ACC112 (cell line): ENCODE measurements around the gene PA2G4.
"Not testable (repeated sequence)": the region's sequence is repeated elsewhere in the genome, so short reads cannot be mapped to it uniquely, and the experiment has no call there.

Experiments
- H2AFZ ChIP-seq: fragments of 200-600 bp; sonication (generic); one replicate; pipeline ENCODE4 v1.6.0; 2017; ENCODE audit warnings: antibody characterized with exemption, low read length; ENCODE audit not compliant: unreplicated experiment
- H3K27ac ChIP-seq: fragments of 200-600 bp; sonication (generic); 2 replicates; pipeline ENCODE4 v1.5.1; 2014; ENCODE audit warnings: low read depth, mild to moderate bottlenecking, antibody characterized with exemption, low read length, moderate library complexity
- H3K27me3 ChIP-seq: fragments of 200-600 bp; sonication (generic); 2 replicates; pipeline ENCODE4 v1.6.1; 2014; ENCODE audit warnings: mild to moderate bottlenecking, antibody characterized with exemption, low read length, moderate library complexity, mixed read lengths; ENCODE audit not compliant: insufficient read depth
- H3K36me3 ChIP-seq: fragments of 200-600 bp; sonication (generic); 2 replicates; pipeline ENCODE4 v1.6.1; 2016; ENCODE audit warnings: mild to moderate bottlenecking, antibody characterized with exemption, low read length, moderate library complexity, mixed read lengths; ENCODE audit not compliant: insufficient read depth
- H3K4me1 ChIP-seq: fragments of 200-600 bp; sonication (generic); one replicate; pipeline ENCODE4 v1.6.1; 2016; ENCODE audit warnings: low read length, mixed read lengths; ENCODE audit not compliant: insufficient read depth, unreplicated experiment, control insufficient read depth
- H3K4me3 ChIP-seq: fragments of 200-600 bp; sonication (generic); 2 replicates; pipeline ENCODE4 v1.5.1; 2014; ENCODE audit warnings: mild to moderate bottlenecking, low read depth, low read length
- H3K79me2 ChIP-seq: fragments of 200-600 bp; sonication (generic); one replicate; pipeline ENCODE4 v1.6.0; 2016; ENCODE audit warnings: low read length; ENCODE audit not compliant: control insufficient read depth, unreplicated experiment, insufficient read depth

Gene PA2G4

DNA sequence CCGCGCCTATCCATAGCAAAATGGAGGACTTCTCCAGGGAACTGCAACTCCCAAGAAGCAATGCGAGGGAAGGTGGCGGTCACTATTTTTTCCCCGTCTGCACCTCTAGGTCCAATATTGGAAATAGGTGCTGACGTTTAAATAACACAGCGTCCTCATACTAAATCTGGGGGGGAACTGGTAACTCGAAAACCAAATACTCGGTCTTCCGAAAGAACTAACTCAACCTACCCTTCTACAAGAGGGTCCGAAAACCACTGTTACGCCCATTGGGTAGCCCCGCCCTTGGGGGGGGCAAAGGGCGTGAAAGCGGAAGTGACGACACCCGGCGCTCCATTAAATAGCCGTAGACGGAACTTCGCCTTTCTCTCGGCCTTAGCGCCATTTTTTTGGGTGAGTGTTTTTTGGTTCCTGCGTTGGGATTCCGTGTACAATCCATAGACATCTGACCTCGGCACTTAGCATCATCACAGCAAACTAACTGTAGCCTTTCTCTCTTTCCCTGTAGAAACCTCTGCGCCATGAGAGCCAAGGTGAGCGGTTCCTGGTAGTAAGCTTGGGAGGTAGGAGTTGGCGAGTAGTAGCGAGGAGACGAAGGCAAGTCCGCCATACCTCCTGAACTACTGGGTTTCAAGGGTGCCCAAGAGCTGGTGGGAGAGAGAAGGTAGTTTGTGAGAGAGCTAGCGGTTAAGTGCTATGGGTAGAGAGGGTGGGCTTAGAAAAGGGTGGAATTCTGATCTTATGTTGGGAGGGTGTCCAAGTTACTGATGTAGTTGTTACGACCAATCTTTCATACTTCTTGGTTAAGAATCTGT lies 12.1 kb downstream of the PA2G4 start, which contains the start of gene RPL41:
Gene RPL41 (plus strand): TSS at position 367 of the 815 bp plus-strand sequence.
- peaks cover 14% of the 10 kb centered on the region for H3K79me2 ChIP-seq
- peak within 1 kb of the TSS; percentile 94 for H3K27ac ChIP-seq
- peak within 1 kb of the TSS; percentile 97 for H2AFZ ChIP-seq
- peaks cover 15% of the 10 kb centered on the region for H3K36me3 ChIP-seq
- no peaks in the 10 kb centered on the region for H3K27me3 ChIP-seq
- H3K4me1 ChIP-seq = peaks cover 21% of the 10 kb centered on the region
- H3K4me3 ChIP-seq = peak within 1 kb of the TSS; percentile 93

DNA sequence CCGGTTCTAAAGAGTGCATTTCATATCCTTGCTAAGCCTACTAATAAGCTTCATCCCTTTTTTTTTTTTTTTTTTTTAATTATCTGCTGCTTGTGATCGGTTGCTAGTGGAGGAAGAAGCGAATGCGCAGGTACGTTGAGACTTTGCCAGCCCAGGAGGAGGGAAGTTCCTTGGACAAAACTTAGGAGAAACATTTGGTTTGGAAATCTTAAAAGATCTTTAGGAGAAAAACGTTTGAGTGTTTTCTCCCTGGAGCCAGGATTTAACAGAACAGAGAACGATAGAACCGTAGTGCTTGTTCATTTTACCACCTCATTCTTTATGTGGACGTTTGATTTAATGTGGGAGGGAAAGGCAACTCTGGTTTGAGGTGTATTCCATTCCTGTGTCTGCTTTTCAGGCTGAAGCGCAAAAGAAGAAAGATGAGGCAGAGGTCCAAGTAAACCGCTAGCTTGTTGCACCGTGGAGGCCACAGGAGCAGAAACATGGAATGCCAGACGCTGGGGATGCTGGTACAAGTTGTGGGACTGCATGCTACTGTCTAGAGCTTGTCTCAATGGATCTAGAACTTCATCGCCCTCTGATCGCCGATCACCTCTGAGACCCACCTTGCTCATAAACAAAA lies 12.8 kb downstream of the PA2G4 start:
- peaks cover 14% of the 10 kb centered on the region for H3K79me2 ChIP-seq

DNA sequence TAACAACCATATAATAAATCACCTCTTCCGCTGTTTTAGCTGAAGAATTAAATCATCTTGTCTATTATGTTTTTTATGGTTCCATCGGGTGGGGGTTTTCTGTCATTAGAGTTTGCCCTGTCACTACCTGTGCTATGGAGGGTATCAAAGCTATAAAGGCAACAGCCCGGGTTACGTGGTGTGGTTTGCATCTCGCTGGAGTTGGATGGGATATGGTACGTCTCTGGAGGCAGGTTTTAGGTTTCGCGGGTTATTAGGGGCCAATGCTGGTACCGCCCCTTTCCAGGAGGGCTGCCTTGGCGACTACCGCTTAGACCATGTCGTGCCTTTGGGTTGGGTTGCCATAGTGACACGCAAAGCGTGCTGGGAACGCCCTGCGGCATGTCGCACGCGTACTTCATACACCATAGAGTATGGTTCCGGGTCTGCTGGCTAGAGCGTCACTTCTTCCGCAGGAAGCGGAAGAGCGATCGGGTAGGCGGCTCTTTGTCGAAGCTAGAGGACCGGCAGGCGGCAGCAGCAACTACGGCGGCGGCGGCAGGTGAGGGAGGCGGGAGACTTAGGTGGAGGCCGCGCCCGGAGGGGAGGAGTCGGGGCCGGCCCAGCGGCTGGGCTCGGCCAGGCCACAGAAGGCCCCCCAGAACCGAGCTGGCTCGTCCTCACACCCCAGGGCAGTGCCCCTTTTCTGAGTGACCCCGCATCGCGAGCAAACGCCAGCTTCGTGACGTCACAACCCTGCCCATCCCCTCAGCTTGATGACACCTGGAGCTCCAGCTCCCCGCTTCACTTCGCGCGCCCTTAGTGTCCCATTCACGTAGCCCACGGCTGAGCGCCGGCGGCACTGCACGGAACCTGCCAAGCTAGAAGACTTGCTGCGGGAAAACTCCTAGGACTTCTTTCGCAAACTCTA lies 13.7 kb downstream of the PA2G4 start, which contains the start of gene ZC3H10:
Gene ZC3H10 (plus strand): TSS at position 489 of the 910 bp plus-strand sequence. CDS start 2,297 bp downstream, outside the sequence.
- peaks cover 21% of the 10 kb centered on the region for H3K4me1 ChIP-seq
- H3K27me3 ChIP-seq = no peaks in the 10 kb centered on the region
- H3K27ac ChIP-seq = peak within 1 kb of the TSS; percentile 94
- H3K4me3 ChIP-seq = peak within 1 kb of the TSS; percentile 93
- peaks cover 14% of the 10 kb centered on the region for H3K79me2 ChIP-seq
- no peak within 1 kb of the TSS for H2AFZ ChIP-seq
- peaks cover 11% of the 10 kb centered on the region; the same call in 1 of the 2 replicates for H3K36me3 ChIP-seq

More for the DNA sequence above, 12.8 kb downstream of the PA2G4 start:
- H3K4me1 ChIP-seq = peaks cover 21% of the 10 kb centered on the region
- peaks cover 12% of the 10 kb centered on the region; the same call in 1 of the 2 replicates for H3K36me3 ChIP-seq
- not testable (repeated sequence) for H3K27me3 ChIP-seq, H2AFZ ChIP-seq
- peak overlapping the region; percentile 94 for H3K27ac ChIP-seq
- H3K4me3 ChIP-seq = peak overlapping the region; percentile 93

DNA sequence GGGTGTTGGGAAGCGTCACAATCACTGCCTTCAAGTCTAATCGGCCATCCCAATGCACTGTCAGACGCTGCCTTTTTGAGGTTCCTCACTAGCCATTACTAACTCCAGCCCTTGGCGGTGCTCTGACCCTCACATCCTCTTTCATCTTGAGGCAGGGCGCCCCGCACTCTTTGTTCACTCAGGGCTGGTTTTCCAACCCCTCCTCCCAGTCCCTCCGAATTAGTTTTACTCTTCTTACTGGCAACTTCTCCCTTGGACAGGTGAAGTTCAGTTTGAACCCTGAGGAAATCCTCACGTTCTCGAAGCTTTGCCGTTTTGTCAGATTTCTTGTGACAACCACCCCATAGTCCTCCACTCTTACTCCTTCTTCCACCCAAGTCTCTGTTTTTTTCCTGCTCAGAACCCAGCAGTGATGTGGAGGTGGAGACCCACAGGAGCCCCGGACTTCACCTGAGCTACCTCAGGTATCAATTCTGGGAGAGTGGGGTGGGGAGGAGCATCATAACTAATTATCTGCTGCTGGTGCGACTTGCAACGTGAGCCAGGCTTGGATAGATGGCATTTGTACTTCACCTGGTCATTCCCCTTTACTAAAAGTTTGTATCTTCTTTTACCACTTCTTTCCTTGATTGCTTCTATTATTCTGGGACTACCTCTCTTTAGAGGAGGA lies 14.5 kb downstream of the PA2G4 start:
- peak overlapping the region; percentile 72 for H3K27ac ChIP-seq
- peaks cover 21% of the 10 kb centered on the region for H3K4me1 ChIP-seq
- no peak overlapping the region for H2AFZ ChIP-seq
- H3K79me2 ChIP-seq = peaks cover 14% of the 10 kb centered on the region
- peaks cover 5% of the 10 kb centered on the region; the same call in 1 of the 2 replicates for H3K36me3 ChIP-seq
- H3K4me3 ChIP-seq = peak overlapping the region; percentile 93
- H3K27me3 ChIP-seq = no peaks in the 10 kb centered on the region

DNA sequence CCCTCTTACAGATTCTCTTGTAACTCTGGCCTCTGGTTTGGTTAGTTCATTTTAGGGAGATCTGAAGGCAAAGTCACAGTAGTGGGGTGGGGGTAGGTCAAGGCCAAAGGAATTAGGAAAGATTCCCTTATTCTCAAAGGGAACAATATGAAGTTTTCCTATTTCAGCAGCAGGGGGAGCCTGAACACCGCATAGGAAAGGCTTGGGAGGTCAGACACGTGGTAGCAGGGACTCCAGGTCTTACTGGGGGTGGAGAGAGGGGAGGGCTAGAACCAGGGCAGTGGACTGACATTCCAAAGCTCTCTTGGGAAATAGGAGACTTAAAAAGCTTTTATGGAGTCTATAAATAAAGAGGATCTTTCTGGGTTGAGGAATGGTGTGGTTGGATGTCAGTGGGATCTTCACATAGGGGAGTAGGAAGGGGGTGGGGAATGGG lies 15.0 kb downstream of the PA2G4 start:
- H3K27ac ChIP-seq = peak overlapping the region; percentile 72; the same call in 1 of the 2 replicates
- no peak overlapping the region for H2AFZ ChIP-seq
- peaks cover 21% of the 10 kb centered on the region for H3K4me1 ChIP-seq
- peaks cover 5% of the 10 kb centered on the region; the same call in 1 of the 2 replicates for H3K36me3 ChIP-seq
- no peaks in the 10 kb centered on the region for H3K27me3 ChIP-seq
- peaks cover 14% of the 10 kb centered on the region for H3K79me2 ChIP-seq
- peak overlapping the region; percentile 93 for H3K4me3 ChIP-seq

DNA sequence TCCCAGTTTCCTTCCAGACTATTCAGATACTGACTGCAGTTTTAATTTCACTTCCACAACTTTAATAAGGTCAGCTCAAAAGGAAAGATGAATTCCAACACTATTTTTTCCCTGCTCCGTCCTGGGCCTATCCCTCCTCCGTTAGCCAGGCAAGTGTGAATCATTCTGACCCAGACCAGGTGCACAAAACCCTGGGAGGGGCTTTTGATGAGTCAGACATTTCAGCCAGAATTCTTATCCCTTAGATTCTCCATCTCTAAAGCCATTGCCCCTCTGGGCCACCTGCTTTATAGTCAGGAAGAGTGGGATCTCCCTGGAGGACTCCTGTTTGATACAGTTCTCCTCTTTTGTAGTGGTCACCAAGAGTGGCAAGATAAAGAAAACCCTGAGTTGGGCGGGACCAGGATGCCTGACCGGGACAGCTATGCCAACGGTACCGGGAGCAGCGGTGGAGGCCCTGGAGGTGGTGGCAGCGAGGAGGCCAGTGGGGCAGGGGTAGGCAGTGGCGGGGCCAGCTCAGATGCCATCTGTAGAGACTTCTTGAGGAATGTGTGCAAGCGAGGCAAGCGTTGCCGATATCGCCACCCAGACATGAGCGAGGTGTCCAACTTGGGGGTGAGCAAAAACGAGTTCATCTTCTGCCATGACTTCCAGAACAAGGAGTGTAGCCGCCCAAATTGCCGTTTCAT lies 15.9 kb downstream of the PA2G4 start:
- H3K27ac ChIP-seq = no peak overlapping the region
- peaks cover 5% of the 10 kb centered on the region; the same call in 1 of the 2 replicates for H3K36me3 ChIP-seq
- H3K4me1 ChIP-seq = peaks cover 17% of the 10 kb centered on the region
- peaks cover 14% of the 10 kb centered on the region for H3K79me2 ChIP-seq
- H3K4me3 ChIP-seq = 0 out of 2 replicates have a peak overlapping the region, but pooled peaks have one; percentile 2
- H2AFZ ChIP-seq = no peak overlapping the region
- H3K27me3 ChIP-seq = no peaks in the 10 kb centered on the region

DNA sequence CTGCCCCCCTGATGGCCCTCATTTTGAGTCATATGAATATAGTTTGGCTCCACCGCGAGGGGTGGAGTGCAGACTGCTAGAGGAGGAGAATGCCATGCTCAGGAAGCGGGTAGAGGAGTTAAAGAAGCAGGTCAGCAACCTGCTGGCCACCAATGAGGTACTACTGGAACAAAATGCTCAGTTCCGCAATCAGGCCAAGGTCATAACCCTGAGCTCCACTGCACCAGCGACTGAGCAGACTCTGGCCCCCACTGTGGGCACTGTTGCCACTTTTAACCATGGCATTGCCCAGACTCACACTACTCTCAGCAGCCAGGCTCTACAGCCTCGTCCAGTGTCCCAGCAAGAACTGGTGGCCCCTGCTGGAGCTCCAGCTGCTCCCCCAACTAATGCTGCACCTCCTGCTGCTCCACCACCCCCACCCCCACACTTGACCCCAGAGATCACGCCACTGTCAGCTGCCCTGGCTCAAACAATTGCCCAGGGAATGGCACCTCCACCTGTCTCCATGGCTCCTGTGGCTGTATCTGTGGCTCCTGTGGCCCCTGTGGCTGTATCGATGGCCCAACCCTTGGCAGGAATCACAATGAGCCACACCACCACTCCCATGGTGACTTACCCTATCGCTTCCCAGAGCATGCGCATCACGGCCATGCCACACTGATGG lies 17.0 kb downstream of the PA2G4 start:
- Histone ChIP-seq H2AFZ (no peak overlapping the region), H3K4me1 (peaks cover 20% of the 10 kb centered on the region), H3K4me3 (no peak overlapping the region), H3K27me3 (no peaks in the 10 kb centered on the region), H3K79me2 (peaks cover 14% of the 10 kb centered on the region), H3K36me3 (peaks cover 5% of the 10 kb centered on the region; the same call in 1 of the 2 replicates), H3K27ac (no peak overlapping the region)

DNA sequence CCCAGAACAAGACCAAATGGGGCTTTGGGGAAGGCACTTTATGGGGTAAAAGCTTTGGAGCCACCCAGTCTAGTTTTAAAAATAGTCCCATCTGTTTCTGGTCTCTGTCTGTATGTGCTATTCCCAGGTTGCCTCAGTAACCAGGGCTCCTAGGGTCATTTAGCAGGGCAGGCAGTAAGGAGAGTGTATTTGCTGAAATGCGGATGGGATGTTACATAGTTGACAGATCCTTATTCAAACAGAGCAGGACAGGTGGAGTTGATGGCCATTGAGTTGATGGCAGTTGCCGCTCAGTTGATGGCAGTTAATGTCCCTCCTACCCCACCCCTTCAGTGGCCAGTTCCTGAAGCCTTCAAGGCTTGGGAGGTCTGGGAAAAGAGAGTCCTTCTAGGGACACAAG lies 18.3 kb downstream of the PA2G4 start:
- H3K79me2 ChIP-seq = peaks cover 5% of the 10 kb centered on the region
- H3K4me1 ChIP-seq = peaks cover 31% of the 10 kb centered on the region
- H3K27me3 ChIP-seq = no peaks in the 10 kb centered on the region
- H3K4me3 ChIP-seq = no peak overlapping the region
- H3K27ac ChIP-seq = no peak overlapping the region
- H2AFZ ChIP-seq = no peak overlapping the region
- H3K36me3 ChIP-seq = no peaks in the 10 kb centered on the region

DNA sequence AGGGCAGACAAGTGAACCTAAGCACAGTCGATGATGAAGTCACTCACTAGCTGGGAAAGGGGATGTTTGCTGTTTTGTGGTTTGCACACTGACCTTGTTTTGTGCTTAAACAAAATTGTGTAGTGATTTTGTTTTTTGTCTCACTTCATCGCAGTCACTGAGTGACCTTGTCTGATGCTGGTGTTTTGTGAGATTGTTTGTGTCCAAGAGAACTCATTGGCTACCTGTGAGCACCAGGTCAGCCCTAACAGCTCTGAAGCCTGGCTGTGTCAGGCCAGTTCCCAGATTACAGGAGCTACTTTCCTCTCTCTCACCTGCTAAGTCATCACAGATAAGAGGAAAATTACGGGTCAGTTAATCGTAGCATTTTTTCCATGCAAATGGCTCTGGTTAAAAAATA lies 19.8 kb downstream of the PA2G4 start:
- H3K27ac ChIP-seq = no peak overlapping the region
- no peaks in the 10 kb centered on the region for H3K27me3 ChIP-seq
- peaks cover 7% of the 10 kb centered on the region for H3K79me2 ChIP-seq
- no peak overlapping the region for H2AFZ ChIP-seq
- H3K4me1 ChIP-seq = peaks cover 27% of the 10 kb centered on the region
- no peak overlapping the region for H3K4me3 ChIP-seq
- no peaks in the 10 kb centered on the region for H3K36me3 ChIP-seq
